GM20431 (cell line): ENCODE results near the gene F8A1.
"Not testable (repeated sequence)": the region's sequence is repeated elsewhere in the genome, so short reads cannot be mapped to it uniquely, and the experiment has no call there.

Source experiments
- in situ Hi-C: fragments of 300-500 bp; cut with MseI, MboI; formaldehyde crosslinking; loops from one replicate; pipeline ENCODE4 v1.15.0; 2020; ENCODE audit warnings: low sequenced_read_pairs; ENCODE audit not compliant: unreplicated experiment

Gene F8A1

GRCh38 chrX:154886069-154886788, at the start of gene F8A1:
Gene F8A1 (plus strand): TSS chrX:154886355. CDS start chrX:154886375, 20 bp downstream.
- in situ Hi-C loops: not testable (repeated sequence)

GRCh38 chrX:154840856-154841255, 45.3 kb upstream of the F8A1 start:
- in situ Hi-C loops: no loop called here

- in situ Hi-C loops: no loop called here
Observed at GRCh38 chrX:154850957-154851611, 35.1 kb upstream of the F8A1 start.

- in situ Hi-C loops: no loop called here
Observed at GRCh38 chrX:154855256-154855655, 30.9 kb upstream of the F8A1 start.

- in situ Hi-C loops: not testable (repeated sequence)
Observed at GRCh38 chrX:154868522-154868921, 17.6 kb upstream of the F8A1 start.

- in situ Hi-C loops: no loop called here
Observed at GRCh38 chrX:154873329-154873728, 12.8 kb upstream of the F8A1 start.

GRCh38 chrX:154884069-154884468, 2.1 kb upstream of the F8A1 start:
- in situ Hi-C loops: not testable (repeated sequence)

GRCh38 chrX:154885057-154885456, 1.1 kb upstream of the F8A1 start:
- in situ Hi-C loops: not testable (repeated sequence)

- in situ Hi-C loops: not testable (repeated sequence)
Observed at GRCh38 chrX:154885549-154885948, 606 bp upstream of the F8A1 start.

GRCh38 chrX:154886789-154887221, 650 bp downstream of the F8A1 start:
- in situ Hi-C loops: not testable (repeated sequence)

- in situ Hi-C loops: no loop called here
Observed at GRCh38 chrX:154890990-154891639, 5.0 kb downstream of the F8A1 start.

GRCh38 chrX:154892296-154892695, 6.1 kb downstream of the F8A1 start:
- in situ Hi-C loops: no loop called here

- in situ Hi-C loops: no loop called here
Observed at GRCh38 chrX:154900323-154900722, 14.2 kb downstream of the F8A1 start.

- in situ Hi-C loops: no loop called here
Observed at GRCh38 chrX:154902408-154902807, 16.3 kb downstream of the F8A1 start.

- in situ Hi-C loops: no loop called here
Observed at GRCh38 chrX:154908821-154909220, 22.7 kb downstream of the F8A1 start.

GRCh38 chrX:154910048-154910447, 23.9 kb downstream of the F8A1 start:
- in situ Hi-C loops: not testable (repeated sequence)

- in situ Hi-C loops: not testable (repeated sequence)
Observed at GRCh38 chrX:154910528-154910927, 24.4 kb downstream of the F8A1 start.

- in situ Hi-C loops: no loop called here
Observed at GRCh38 chrX:154914052-154914451, 27.9 kb downstream of the F8A1 start.

- in situ Hi-C loops: no loop called here
Observed at GRCh38 chrX:154918060-154918483, 31.9 kb downstream of the F8A1 start.

- in situ Hi-C loops: not testable (repeated sequence)
Observed at GRCh38 chrX:154924771-154925170, 38.6 kb downstream of the F8A1 start.
